Kidney epithelial cell (primary cell): ENCODE measurements around the gene ZFP62. TPM values are rescaled to one million over a fixed set of nuclear protein-coding genes. Genes with fewer than 3 reads are reported as not detected.

Experiments used
- DNase-seq: peaks from one replicate; pipeline ENCODE4 v3.0.0-alpha.2; 2010; ENCODE audit warnings: low read depth
- H3K27me3 ChIP-seq: 2 replicates; pipeline ENCODE4 v1.6.0; 2011; ENCODE audit warnings: low read length; ENCODE audit not compliant: control insufficient read depth, insufficient read depth
- H3K36me3 ChIP-seq: 2 replicates; pipeline ENCODE4 v1.5.1; 2011; ENCODE audit warnings: low read length; ENCODE audit not compliant: control insufficient read depth, insufficient read depth
- H3K4me3 ChIP-seq: 2 replicates; pipeline ENCODE4 v1.5.1; 2011; ENCODE audit warnings: low read depth, mild to moderate bottlenecking, control low read depth, low read length
- CTCF ChIP-seq: IDR thresholded peaks from 2 replicates; pipeline ENCODE4 v1.5.1; 2011; ENCODE audit warnings: mild to moderate bottlenecking, moderate library complexity, low read length, control low read depth, inconsistent platforms; ENCODE audit not compliant: insufficient read depth, poor library complexity, severe bottlenecking
- total RNA-seq: library from RNA; depleted of rRNA; stranded (reverse); fragments of >200 nt; gene quantifications from 2 replicates; pipeline ENCODE4 v1.2.3, GENCODE V29; 2015

The ZFP62 gene
- total RNA-seq, 1 donor from 2014 or later, result 26.0 TPM

- Histone ChIP-seq H3K4me3 (peak overlapping the region; percentile 61), H3K36me3 (peaks cover 1% of the 10 kb centered on the region), H3K27me3 (no peaks in the 10 kb centered on the region)
- DNase-seq, result no peak
- no peak for TF ChIP-seq CTCF
Observed at GRCh38 chr5:180810959-180811622, 50.0 kb downstream of the ZFP62 start.

- no peak for DNase-seq
- H3K27me3 ChIP-seq, result no peaks in the 10 kb centered on the region
- no peak for TF ChIP-seq CTCF
- H3K36me3 ChIP-seq, result peaks cover 1% of the 10 kb centered on the region
- peak overlapping the region; percentile 61 for H3K4me3 ChIP-seq
Observed at GRCh38 chr5:180810210-180810958, 50.7 kb downstream of the ZFP62 start.

GRCh38 chr5:180809403-180810209 is 51.5 kb downstream of the ZFP62 start:
- TF ChIP-seq CTCF, result no peak
- H3K4me3 ChIP-seq, result peak overlapping the region; percentile 61
- DNase-seq, result no peak
- H3K36me3 ChIP-seq, result peaks cover 1% of the 10 kb centered on the region
- no peaks in the 10 kb centered on the region for H3K27me3 ChIP-seq

GRCh38 chr5:180808461-180809000 is 52.5 kb downstream of the ZFP62 start:
- Histone ChIP-seq H3K27me3 (no peaks in the 10 kb centered on the region), H3K4me3 (no peak overlapping the region), H3K36me3 (peaks cover 1% of the 10 kb centered on the region)
- DNase-seq, result no peak
- TF ChIP-seq CTCF, result no peak

GRCh38 chr5:180807654-180808414 is 53.2 kb downstream of the ZFP62 start:
- no peak overlapping the region for H3K4me3 ChIP-seq
- no peak for DNase-seq
- no peaks in the 10 kb centered on the region for H3K27me3 ChIP-seq
- no peak for TF ChIP-seq CTCF
- H3K36me3 ChIP-seq, result peaks cover 1% of the 10 kb centered on the region
